ENCODE results near the gene ZSCAN20.

Gene ZSCAN20

DNA sequence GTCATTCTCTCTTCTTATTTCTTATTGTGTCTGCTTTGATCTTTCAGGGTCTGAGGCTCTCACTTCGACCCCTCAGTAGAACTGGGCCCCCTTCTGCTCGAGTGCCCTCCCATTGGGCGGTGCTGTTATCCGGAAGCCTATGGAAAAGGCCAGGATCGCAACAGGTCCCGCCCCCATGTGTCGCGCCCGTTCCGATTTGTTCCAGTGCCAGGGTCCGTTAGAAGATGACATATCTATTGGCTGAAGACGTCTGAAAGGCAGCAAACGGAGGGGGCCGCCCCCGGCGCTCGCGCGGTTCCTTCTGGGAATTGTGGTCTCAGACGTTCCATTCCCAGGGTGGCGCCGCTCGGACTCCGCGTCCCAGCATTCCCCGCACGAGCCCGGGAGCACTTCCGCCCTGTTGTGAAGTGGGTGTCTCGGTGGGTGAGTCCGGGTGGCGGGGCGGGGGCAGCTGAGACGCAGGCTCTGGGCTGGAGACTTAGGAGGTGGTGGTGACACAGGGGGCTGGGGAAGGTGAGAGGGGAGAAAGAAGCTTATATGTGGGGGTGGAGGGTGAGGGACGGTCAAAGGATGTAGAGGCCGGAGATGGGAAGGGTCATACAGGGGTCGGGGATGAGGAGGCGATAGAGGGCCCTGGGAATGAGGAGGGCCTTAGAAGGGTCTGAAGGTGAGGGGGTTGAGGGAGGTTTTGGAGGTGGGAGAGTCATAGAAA is at the start of gene ZSCAN20:
Gene ZSCAN20 (plus strand): TSS at position 377 of the 712 bp plus-strand sequence. CDS start 6,644 bp downstream, outside the sequence.
- peaks cover 47% of the 10 kb centered on the region for H3K4me1 ChIP-seq (ENCODE audit: insufficient read depth, low read length, poor library complexity, severe bottlenecking)
- no peaks in the 10 kb centered on the region for H3K9me2 ChIP-seq (replicated peaks; ENCODE audit: low read depth, low read length)
- peak within 1 kb of the TSS; percentile 83 for H3K9ac ChIP-seq (ENCODE audit: low read depth, low read length, poor library complexity, severe bottlenecking)
- H3K36me3 ChIP-seq (ENCODE audit: insufficient read depth, low read length) = no peaks in the 10 kb centered on the region
- peaks cover 9% of the 10 kb centered on the region; the same call in 1 of the 2 replicates for H3K79me2 ChIP-seq (ENCODE audit: insufficient read depth, low read length)
- no peaks in the 10 kb centered on the region for H3K27me3 ChIP-seq (ENCODE audit: insufficient read depth, low read length, poor library complexity, severe bottlenecking)
- no peaks in the 10 kb centered on the region for H3K9me3 ChIP-seq (ENCODE audit: insufficient read depth, low read depth, low read length)
- peak within 1 kb of the TSS; percentile 81 for H3K4me2 ChIP-seq (ENCODE audit: low read depth, low read length, poor library complexity, severe bottlenecking)
- no peaks in the 10 kb centered on the region for H4K20me1 ChIP-seq (ENCODE audit: insufficient read depth, low read length, poor library complexity, severe bottlenecking)
- H2AFZ ChIP-seq (ENCODE audit: low read length) = peak within 1 kb of the TSS; percentile 88
- H3K4me3 ChIP-seq (ENCODE audit: low read length, poor library complexity, severe bottlenecking) = peak within 1 kb of the TSS; percentile 86
- TF ChIP-seq, protein P1, sequence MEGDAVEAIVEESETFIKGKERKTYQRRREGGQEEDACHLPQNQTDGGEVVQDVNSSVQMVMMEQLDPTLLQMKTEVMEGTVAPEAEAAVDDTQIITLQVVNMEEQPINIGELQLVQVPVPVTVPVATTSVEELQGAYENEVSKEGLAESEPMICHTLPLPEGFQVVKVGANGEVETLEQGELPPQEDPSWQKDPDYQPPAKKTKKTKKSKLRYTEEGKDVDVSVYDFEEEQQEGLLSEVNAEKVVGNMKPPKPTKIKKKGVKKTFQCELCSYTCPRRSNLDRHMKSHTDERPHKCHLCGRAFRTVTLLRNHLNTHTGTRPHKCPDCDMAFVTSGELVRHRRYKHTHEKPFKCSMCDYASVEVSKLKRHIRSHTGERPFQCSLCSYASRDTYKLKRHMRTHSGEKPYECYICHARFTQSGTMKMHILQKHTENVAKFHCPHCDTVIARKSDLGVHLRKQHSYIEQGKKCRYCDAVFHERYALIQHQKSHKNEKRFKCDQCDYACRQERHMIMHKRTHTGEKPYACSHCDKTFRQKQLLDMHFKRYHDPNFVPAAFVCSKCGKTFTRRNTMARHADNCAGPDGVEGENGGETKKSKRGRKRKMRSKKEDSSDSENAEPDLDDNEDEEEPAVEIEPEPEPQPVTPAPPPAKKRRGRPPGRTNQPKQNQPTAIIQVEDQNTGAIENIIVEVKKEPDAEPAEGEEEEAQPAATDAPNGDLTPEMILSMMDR (conservative IDR thresholded peaks at IDR 0.05; ENCODE audit: low read length) = no peak
- no peak for TF ChIP-seq EZH2phosphoT487 (IDR thresholded peaks at IDR 0.05; ENCODE audit: borderline replicate concordance)
- H3F3A ChIP-seq (ENCODE audit: low read depth) = 0 out of 2 replicates have a peak, but pooled peaks cover 4% of the 10 kb centered on the region

- TF ChIP-seq, protein P1 (conservative IDR thresholded peaks at IDR 0.05; ENCODE audit: low read length) = no peak
- no peak for TF ChIP-seq EZH2phosphoT487 (IDR thresholded peaks at IDR 0.05; ENCODE audit: borderline replicate concordance)
- Histone ChIP-seq H3K4me3 (ENCODE audit: low read length, poor library complexity, severe bottlenecking) (no peak overlapping the region), H3K9ac (ENCODE audit: low read depth, low read length, poor library complexity, severe bottlenecking) (no peak overlapping the region), H3K4me2 (ENCODE audit: low read depth, low read length, poor library complexity, severe bottlenecking) (no peak overlapping the region), H4K20me1 (ENCODE audit: insufficient read depth, low read length, poor library complexity, severe bottlenecking) (no peaks in the 10 kb centered on the region), H3K36me3 (ENCODE audit: insufficient read depth, low read length) (no peaks in the 10 kb centered on the region), H3K9me3 (ENCODE audit: insufficient read depth, low read depth, low read length) (no peaks in the 10 kb centered on the region), H3K9me2 (replicated peaks; ENCODE audit: low read depth, low read length) (no peaks in the 10 kb centered on the region), H3K27me3 (ENCODE audit: insufficient read depth, low read length, poor library complexity, severe bottlenecking) (no peaks in the 10 kb centered on the region), H3F3A (ENCODE audit: low read depth) (no peaks in the 10 kb centered on the region), H2AFZ (ENCODE audit: low read length) (no peak overlapping the region), H3K4me1 (ENCODE audit: insufficient read depth, low read length, poor library complexity, severe bottlenecking) (no peaks in the 10 kb centered on the region), H3K79me2 (ENCODE audit: insufficient read depth, low read length) (no peaks in the 10 kb centered on the region)
Measured at GRCh38 chr1:33424205-33424604, 48.2 kb upstream of the ZSCAN20 start.

DNA sequence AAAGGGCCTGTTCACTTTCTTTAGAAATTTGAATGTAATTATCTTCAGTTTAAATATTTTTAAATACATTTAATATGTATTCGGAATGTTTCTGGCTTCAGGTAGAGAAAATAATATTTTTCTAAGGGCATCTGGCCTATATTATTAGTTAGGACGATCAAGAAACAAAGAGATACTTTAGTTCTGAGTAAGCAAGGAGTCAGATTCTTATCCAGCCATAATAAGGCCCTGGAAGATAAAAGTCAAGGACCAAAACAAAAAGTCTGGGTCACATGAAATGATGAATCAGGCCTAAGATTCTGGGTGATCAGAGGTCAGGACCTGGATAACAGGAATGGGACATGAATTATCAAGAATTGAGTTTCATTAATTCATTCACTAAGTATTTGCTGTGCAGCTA is 47.8 kb upstream of the ZSCAN20 start:
- Histone ChIP-seq H3K79me2 (ENCODE audit: insufficient read depth, low read length) (no peaks in the 10 kb centered on the region), H3K27me3 (ENCODE audit: insufficient read depth, low read length, poor library complexity, severe bottlenecking) (no peaks in the 10 kb centered on the region), H3K4me2 (ENCODE audit: low read depth, low read length, poor library complexity, severe bottlenecking) (no peak overlapping the region), H4K20me1 (ENCODE audit: insufficient read depth, low read length, poor library complexity, severe bottlenecking) (no peaks in the 10 kb centered on the region), H2AFZ (ENCODE audit: low read length) (no peak overlapping the region), H3F3A (ENCODE audit: low read depth) (no peaks in the 10 kb centered on the region), H3K9me3 (ENCODE audit: insufficient read depth, low read depth, low read length) (no peaks in the 10 kb centered on the region), H3K9me2 (replicated peaks; ENCODE audit: low read depth, low read length) (no peaks in the 10 kb centered on the region), H3K9ac (ENCODE audit: low read depth, low read length, poor library complexity, severe bottlenecking) (no peak overlapping the region), H3K4me3 (ENCODE audit: low read length, poor library complexity, severe bottlenecking) (no peak overlapping the region), H3K4me1 (ENCODE audit: insufficient read depth, low read length, poor library complexity, severe bottlenecking) (no peaks in the 10 kb centered on the region), H3K36me3 (ENCODE audit: insufficient read depth, low read length) (no peaks in the 10 kb centered on the region)
- TF ChIP-seq EZH2phosphoT487 (IDR thresholded peaks at IDR 0.05; ENCODE audit: borderline replicate concordance) = no peak
- TF ChIP-seq, protein P1 (conservative IDR thresholded peaks at IDR 0.05; ENCODE audit: low read length) = no peak

Data from Loucy (cell line).